Liver (tissue), 9 donors: Measurements from ENCODE around the gene ZNF79. TPM values are rescaled to one million over a fixed set of nuclear protein-coding genes. Genes with fewer than 3 reads are reported as not detected.

Source experiments
- DNase-seq: peaks from one replicate; pipeline ENCODE4 v3.0.0-alpha.2; 2017; ENCODE audit warnings: low spot score
- H3K27ac ChIP-seq, 2 donors: one replicate each; pipeline ENCODE4 v1.7.0; 2013; ENCODE audit warnings: inconsistent platforms in 2 of 2, low read length in 2 of 2, control low read depth in 1 of 2, low read depth in 1 of 2, mild to moderate bottlenecking in 1 of 2
- H3K27me3 ChIP-seq, 4 donors: one replicate each; pipeline versions ENCODE4 v1.6.1 to v1.7.0; 2013; ENCODE audit warnings: low read length in 3 of 4, inconsistent platforms in 1 of 4, mild to moderate bottlenecking in 1 of 4, moderate library complexity in 1 of 4; ENCODE audit not compliant: control insufficient read depth in 4 of 4, insufficient read depth in 4 of 4
- H3K36me3 ChIP-seq, 4 donors: one replicate each; pipeline versions ENCODE4 v1.6.1 to v1.7.0; 2013; ENCODE audit warnings: low read length in 3 of 4, mild to moderate bottlenecking in 3 of 4, low read depth in 1 of 4, moderate library complexity in 1 of 4; ENCODE audit not compliant: control insufficient read depth in 4 of 4, insufficient read depth in 3 of 4
- H3K4me1 ChIP-seq, 4 donors: one replicate each; pipeline versions ENCODE4 v1.6.1 to v1.7.0; 2013; ENCODE audit warnings: low read length in 3 of 4, mild to moderate bottlenecking in 3 of 4, moderate library complexity in 1 of 4; ENCODE audit not compliant: control insufficient read depth in 4 of 4, insufficient read depth in 4 of 4
- H3K4me3 ChIP-seq, 3 donors: one replicate each; pipeline versions ENCODE4 v1.6.1 to v1.7.0; 2013; ENCODE audit warnings: low read length in 3 of 3, control low read depth in 1 of 3, low read depth in 1 of 3, mild to moderate bottlenecking in 1 of 3
- H3K9ac ChIP-seq, 2 donors: one replicate each; pipeline ENCODE4 v1.7.0; 2013; ENCODE audit warnings: low read length in 2 of 2, mild to moderate bottlenecking in 2 of 2, moderate library complexity in 2 of 2, control low read depth in 1 of 2, low read depth in 1 of 2
- H3K9me3 ChIP-seq, 4 donors: one replicate each; pipeline versions ENCODE4 v1.6.1 to v1.7.0; 2013; ENCODE audit warnings: low read length in 3 of 4; ENCODE audit not compliant: control insufficient read depth in 4 of 4
- FOXA1 ChIP-seq: IDR thresholded peaks from 2 replicates; pipeline ENCODE4 v1.6.1; 2016; ENCODE audit warnings: antibody characterized with exemption
- FOXA2 ChIP-seq: IDR thresholded peaks from 2 replicates; pipeline ENCODE4 v1.6.1; 2016; ENCODE audit warnings: antibody characterized with exemption
- HNF4A ChIP-seq, 2 donors: conservative IDR thresholded peaks; 2 replicates each; pipeline ENCODE4 v1.6.1; 2016; ENCODE audit warnings: antibody characterized with exemption in 2 of 2, mild to moderate bottlenecking in 2 of 2
- HNF4G ChIP-seq: IDR thresholded peaks from 2 replicates; pipeline ENCODE4 v1.6.1; 2016; ENCODE audit warnings: antibody characterized with exemption
- NR2F2 ChIP-seq: IDR thresholded peaks from 2 replicates; pipeline ENCODE4 v1.6.1; 2016; ENCODE audit warnings: antibody characterized with exemption
- RAD21 ChIP-seq, 2 donors: IDR thresholded peaks; 2 replicates each; pipeline ENCODE4 v1.6.1; 2016; ENCODE audit warnings: antibody characterized with exemption in 2 of 2, mild to moderate bottlenecking in 2 of 2
- SP1 ChIP-seq: IDR thresholded peaks from 2 replicates; pipeline ENCODE4 v1.6.1; 2018; ENCODE audit warnings: antibody characterized with exemption, mild to moderate bottlenecking
- TAF1 ChIP-seq: conservative IDR thresholded peaks from 2 replicates; pipeline ENCODE4 v1.6.1; 2016; ENCODE audit warnings: antibody characterized with exemption, mild to moderate bottlenecking
- YY1 ChIP-seq: IDR thresholded peaks from 2 replicates; pipeline ENCODE4 v1.6.1; 2016; ENCODE audit warnings: antibody characterized with exemption, mild to moderate bottlenecking
- WGBS: extraction: QIAGEN DNeasy Blood & Tissue Kit; methylation state at CpG from one replicate; pipeline ENCODE4 v1.1.7; 2013; 5-methylcytosine and 5-hydroxymethylcytosine counted together
- polyA plus RNA-seq, 2 donors: library from polyadenylated mRNA; stranded (reverse) in 1 of 2; unstranded in 1 of 2; fragments of 200-250 nt in 1 of 2; fragments of >200 nt in 1 of 2; fragmentation: Nextera tagmentation in 1 of 2; extraction: Ambion mirVana in 1 of 2; gene quantifications; one replicate each; pipeline versions ENCODE4 v1.2.1 to v1.2.3, GENCODE V29; 2013 to 2015
- total RNA-seq, 2 donors: library from RNA; depleted of rRNA; stranded (reverse); fragments of >200 nt; gene quantifications; one replicate each; pipeline ENCODE4 v1.2.3, GENCODE V29; 2014
- TF ChIP-seq, protein P1 (sequence below): IDR thresholded peaks from 2 replicates; pipeline ENCODE4 v1.6.1; 2016; ENCODE audit warnings: antibody characterized with exemption
- TF ChIP-seq, protein P2 (sequence below): IDR thresholded peaks from 2 replicates; pipeline ENCODE4 v1.6.1; 2016; ENCODE audit warnings: antibody characterized with exemption, mild to moderate bottlenecking
- TF ChIP-seq, protein P3 (sequence below): IDR thresholded peaks from 2 replicates; pipeline ENCODE4 v1.6.1; 2016; ENCODE audit warnings: antibody characterized with exemption
- TF ChIP-seq, protein P4 (sequence below): IDR thresholded peaks from 2 replicates; pipeline ENCODE4 v1.6.1; 2016; ENCODE audit warnings: antibody characterized with exemption
- TF ChIP-seq, protein P5 (sequence below): fragments of 150-350 bp; IDR thresholded peaks from 2 replicates; pipeline ENCODE4 v1.5.1; 2017; ENCODE audit warnings: improper control_type of control experiment, low read depth, low read length; ENCODE audit not compliant: missing input control
- donor health status: healthy.
- donor health status: healthy.
- donor health status: healthy.
- donor health status: healthy.
- donor health status: healthy.

Gene ZNF79
- total and polyA plus RNA-seq, 4 donors = 2.2 to 6.9 (median 4.2) TPM

DNA sequence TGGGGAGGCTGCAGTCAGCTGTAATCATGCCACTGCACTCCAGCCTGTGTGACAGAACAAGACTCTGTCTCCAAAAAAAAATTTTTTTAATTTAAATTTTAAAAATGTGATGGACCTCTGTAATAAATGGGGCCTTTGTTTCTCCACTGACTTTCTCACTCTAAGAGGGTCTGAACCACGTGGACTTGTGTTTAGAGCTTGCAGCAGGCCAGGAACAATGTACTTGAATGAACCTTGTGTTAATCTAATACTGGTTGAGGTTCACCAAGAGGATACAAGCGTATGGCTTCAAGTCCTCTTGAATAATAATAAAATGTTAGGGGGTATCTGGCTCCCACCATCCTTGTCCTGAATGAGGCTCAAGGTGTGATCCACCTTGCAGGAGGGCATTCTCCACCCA lies 41.6 kb upstream of the ZNF79 start:
- H3K36me3 ChIP-seq = no peaks in the 10 kb centered on the region

DNA sequence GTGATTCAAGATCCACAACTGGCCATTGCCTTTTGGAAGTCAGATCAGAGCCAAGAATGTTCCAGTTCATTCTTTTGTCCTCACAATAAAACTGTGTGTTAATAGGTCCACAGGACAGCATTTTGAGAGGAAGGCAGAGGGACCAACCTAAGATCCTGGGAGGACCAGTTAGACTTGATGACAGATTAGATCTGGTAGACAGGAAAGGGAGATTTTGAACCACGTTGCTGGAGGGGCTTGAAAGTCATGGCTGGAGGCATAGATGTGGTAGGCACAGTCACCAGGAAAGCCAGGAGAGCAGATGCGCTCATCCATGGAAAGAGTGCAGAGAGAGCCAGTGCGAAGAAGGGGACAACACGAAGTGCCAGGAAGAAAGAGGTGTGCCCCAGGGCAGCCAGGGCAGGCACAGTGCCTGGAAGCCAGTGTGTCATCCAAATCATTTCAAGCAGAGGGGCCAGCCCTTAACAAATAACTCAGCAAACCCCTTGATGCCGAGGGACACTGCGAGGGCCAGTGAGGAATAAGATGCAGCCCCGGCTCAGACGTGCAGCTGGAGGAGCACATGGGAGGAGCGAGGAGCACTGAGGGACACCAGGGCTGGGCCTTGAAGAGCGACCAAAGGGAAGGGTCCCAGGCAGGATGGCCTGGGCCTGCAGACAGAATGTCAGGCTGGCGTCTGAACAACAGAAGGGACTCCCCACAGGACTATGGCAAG lies 40.0 kb upstream of the ZNF79 start:
- H3K9ac ChIP-seq = no peak overlapping the region
- 89% methylated on average over 11 of the region's 11 CpGs for WGBS
- DNase-seq = no peak
- no peaks in the 10 kb centered on the region for H3K27me3 ChIP-seq
- H3K4me1 ChIP-seq = no peaks in the 10 kb centered on the region
- H3K27ac ChIP-seq = no peak overlapping the region
- H3K4me3 ChIP-seq = no peak overlapping the region
- H3K9me3 ChIP-seq = no peaks in the 10 kb centered on the region
- no peaks in the 10 kb centered on the region for H3K36me3 ChIP-seq
- no peak for TF ChIP-seq FOXA1
- TF ChIP-seq, protein P1, sequence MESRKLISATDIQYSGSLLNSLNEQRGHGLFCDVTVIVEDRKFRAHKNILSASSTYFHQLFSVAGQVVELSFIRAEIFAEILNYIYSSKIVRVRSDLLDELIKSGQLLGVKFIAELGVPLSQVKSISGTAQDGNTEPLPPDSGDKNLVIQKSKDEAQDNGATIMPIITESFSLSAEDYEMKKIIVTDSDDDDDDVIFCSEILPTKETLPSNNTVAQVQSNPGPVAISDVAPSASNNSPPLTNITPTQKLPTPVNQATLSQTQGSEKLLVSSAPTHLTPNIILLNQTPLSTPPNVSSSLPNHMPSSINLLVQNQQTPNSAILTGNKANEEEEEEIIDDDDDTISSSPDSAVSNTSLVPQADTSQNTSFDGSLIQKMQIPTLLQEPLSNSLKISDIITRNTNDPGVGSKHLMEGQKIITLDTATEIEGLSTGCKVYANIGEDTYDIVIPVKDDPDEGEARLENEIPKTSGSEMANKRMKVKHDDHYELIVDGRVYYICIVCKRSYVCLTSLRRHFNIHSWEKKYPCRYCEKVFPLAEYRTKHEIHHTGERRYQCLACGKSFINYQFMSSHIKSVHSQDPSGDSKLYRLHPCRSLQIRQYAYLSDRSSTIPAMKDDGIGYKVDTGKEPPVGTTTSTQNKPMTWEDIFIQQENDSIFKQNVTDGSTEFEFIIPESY = no peak
- TF ChIP-seq NR2F2 = no peak
- TF ChIP-seq SP1 = no peak
- no peak for TF ChIP-seq FOXA2
- TF ChIP-seq HNF4A (conservative IDR thresholded peaks at IDR 0.05) = no peak
- TF ChIP-seq, protein P2, sequence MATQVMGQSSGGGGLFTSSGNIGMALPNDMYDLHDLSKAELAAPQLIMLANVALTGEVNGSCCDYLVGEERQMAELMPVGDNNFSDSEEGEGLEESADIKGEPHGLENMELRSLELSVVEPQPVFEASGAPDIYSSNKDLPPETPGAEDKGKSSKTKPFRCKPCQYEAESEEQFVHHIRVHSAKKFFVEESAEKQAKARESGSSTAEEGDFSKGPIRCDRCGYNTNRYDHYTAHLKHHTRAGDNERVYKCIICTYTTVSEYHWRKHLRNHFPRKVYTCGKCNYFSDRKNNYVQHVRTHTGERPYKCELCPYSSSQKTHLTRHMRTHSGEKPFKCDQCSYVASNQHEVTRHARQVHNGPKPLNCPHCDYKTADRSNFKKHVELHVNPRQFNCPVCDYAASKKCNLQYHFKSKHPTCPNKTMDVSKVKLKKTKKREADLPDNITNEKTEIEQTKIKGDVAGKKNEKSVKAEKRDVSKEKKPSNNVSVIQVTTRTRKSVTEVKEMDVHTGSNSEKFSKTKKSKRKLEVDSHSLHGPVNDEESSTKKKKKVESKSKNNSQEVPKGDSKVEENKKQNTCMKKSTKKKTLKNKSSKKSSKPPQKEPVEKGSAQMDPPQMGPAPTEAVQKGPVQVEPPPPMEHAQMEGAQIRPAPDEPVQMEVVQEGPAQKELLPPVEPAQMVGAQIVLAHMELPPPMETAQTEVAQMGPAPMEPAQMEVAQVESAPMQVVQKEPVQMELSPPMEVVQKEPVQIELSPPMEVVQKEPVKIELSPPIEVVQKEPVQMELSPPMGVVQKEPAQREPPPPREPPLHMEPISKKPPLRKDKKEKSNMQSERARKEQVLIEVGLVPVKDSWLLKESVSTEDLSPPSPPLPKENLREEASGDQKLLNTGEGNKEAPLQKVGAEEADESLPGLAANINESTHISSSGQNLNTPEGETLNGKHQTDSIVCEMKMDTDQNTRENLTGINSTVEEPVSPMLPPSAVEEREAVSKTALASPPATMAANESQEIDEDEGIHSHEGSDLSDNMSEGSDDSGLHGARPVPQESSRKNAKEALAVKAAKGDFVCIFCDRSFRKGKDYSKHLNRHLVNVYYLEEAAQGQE = no peak

More for the DNA sequence above, 41.6 kb upstream of the ZNF79 start:
- WGBS = 87% methylated on average over 2 of the region's 2 CpGs
- Histone ChIP-seq H3K9me3 (no peaks in the 10 kb centered on the region), H3K4me1 (no peaks in the 10 kb centered on the region), H3K27ac (no peak overlapping the region), H3K9ac (no peak overlapping the region), H3K27me3 (no peaks in the 10 kb centered on the region), H3K4me3 (no peak overlapping the region)
- TF ChIP-seq TAF1 (no peak), YY1 (no peak), RAD21 (IDR thresholded peaks at IDR 0.05) (no peak), NR2F2 (no peak), HNF4A (conservative IDR thresholded peaks at IDR 0.05) (no peak), HNF4G (no peak)
- TF ChIP-seq, protein P3, sequence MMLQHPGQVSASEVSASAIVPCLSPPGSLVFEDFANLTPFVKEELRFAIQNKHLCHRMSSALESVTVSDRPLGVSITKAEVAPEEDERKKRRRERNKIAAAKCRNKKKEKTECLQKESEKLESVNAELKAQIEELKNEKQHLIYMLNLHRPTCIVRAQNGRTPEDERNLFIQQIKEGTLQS = no peak
- TF ChIP-seq, protein P4, sequence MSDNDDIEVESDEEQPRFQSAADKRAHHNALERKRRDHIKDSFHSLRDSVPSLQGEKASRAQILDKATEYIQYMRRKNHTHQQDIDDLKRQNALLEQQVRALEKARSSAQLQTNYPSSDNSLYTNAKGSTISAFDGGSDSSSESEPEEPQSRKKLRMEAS = no peak
- TF ChIP-seq, protein P1 = no peak
- TF ChIP-seq, protein P2 = no peak
- TF ChIP-seq, protein P5, sequence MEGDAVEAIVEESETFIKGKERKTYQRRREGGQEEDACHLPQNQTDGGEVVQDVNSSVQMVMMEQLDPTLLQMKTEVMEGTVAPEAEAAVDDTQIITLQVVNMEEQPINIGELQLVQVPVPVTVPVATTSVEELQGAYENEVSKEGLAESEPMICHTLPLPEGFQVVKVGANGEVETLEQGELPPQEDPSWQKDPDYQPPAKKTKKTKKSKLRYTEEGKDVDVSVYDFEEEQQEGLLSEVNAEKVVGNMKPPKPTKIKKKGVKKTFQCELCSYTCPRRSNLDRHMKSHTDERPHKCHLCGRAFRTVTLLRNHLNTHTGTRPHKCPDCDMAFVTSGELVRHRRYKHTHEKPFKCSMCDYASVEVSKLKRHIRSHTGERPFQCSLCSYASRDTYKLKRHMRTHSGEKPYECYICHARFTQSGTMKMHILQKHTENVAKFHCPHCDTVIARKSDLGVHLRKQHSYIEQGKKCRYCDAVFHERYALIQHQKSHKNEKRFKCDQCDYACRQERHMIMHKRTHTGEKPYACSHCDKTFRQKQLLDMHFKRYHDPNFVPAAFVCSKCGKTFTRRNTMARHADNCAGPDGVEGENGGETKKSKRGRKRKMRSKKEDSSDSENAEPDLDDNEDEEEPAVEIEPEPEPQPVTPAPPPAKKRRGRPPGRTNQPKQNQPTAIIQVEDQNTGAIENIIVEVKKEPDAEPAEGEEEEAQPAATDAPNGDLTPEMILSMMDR = no peak
- no peak for DNase-seq
